A673 (cell line): Measurements from ENCODE around the gene SPRED2. TPM values are rescaled to one million over a fixed set of nuclear protein-coding genes. Genes with fewer than 3 reads are reported as not detected.

Experiments used
- BruUV-seq: library from RNA; stranded (reverse); fragments of 400-500 nt; replicated peaks from 2 replicates; lab custom pipeline; 2021; lab: Mats Ljungman, UMichigan
- CTCF ChIA-PET: fragments of 300-600 bp; sonication (Branson Sonifier 250); formaldehyde crosslinking; loops from one replicate; lab custom pipeline; 2022; ENCODE audit warnings: antibody characterized with exemption; lab: Charles Lee
- POLR2A ChIA-PET: fragments of 300-600 bp; sonication (Branson Sonifier 250); formaldehyde crosslinking; loops from one replicate; lab custom pipeline; 2022; ENCODE audit warnings: antibody characterized with exemption; ENCODE audit not compliant: low non-redundant PET; lab: Charles Lee
- DNase-seq: peaks from one replicate; pipeline ENCODE4 v3.0.0-alpha.2; 2015; ENCODE audit warnings: low spot score
- H3K27ac ChIP-seq: fragments of 200-600 bp; sonication (generic); 2 replicates; pipeline ENCODE4 v1.5.1; 2016; ENCODE audit warnings: mixed run types, low read depth, mild to moderate bottlenecking, mixed read lengths, antibody characterized with exemption, low read length; ENCODE audit not compliant: poor library complexity, severe bottlenecking
- H3K27me3 ChIP-seq: fragments of 200-600 bp; sonication (generic); replicated peaks from 2 replicates; pipeline ENCODE4 v1.6.1; 2017; ENCODE audit warnings: mixed run types, low read depth, mild to moderate bottlenecking, mixed read lengths, antibody characterized with exemption, low read length; ENCODE audit not compliant: insufficient read depth, poor library complexity
- H3K36me3 ChIP-seq: fragments of 200-600 bp; sonication (generic); 2 replicates; pipeline ENCODE4 v1.6.1; 2016; ENCODE audit warnings: mixed run types, mild to moderate bottlenecking, mixed read lengths, antibody characterized with exemption, low read length; ENCODE audit not compliant: insufficient read depth, poor library complexity, severe bottlenecking
- H3K4me1 ChIP-seq: fragments of 200-600 bp; sonication (generic); 2 replicates; pipeline ENCODE4 v1.6.1; 2017; ENCODE audit warnings: mixed run types, mild to moderate bottlenecking, mixed read lengths, antibody characterized with exemption, low read length; ENCODE audit not compliant: insufficient read depth, poor library complexity, severe bottlenecking
- H3K4me3 ChIP-seq: fragments of 200-600 bp; sonication (generic); 2 replicates; pipeline ENCODE4 v1.5.1; 2016; ENCODE audit warnings: low read depth, mixed run types, mild to moderate bottlenecking, mixed read lengths, low read length; ENCODE audit not compliant: poor library complexity, severe bottlenecking
- H3K9me3 ChIP-seq: fragments of 200-600 bp; sonication (generic); 2 replicates; pipeline ENCODE4 v1.6.1; 2016; ENCODE audit warnings: mixed run types, low read depth, mild to moderate bottlenecking, mixed read lengths, antibody characterized with exemption, low read length; ENCODE audit not compliant: poor library complexity, severe bottlenecking
- EZH2 ChIP-seq: fragments of 200-600 bp; sonication (generic); IDR thresholded peaks from 2 replicates; pipeline ENCODE4 v1.6.1; 2017; ENCODE audit warnings: borderline replicate concordance, low read depth, mild to moderate bottlenecking, mixed read lengths, antibody characterized with exemption, low read length; ENCODE audit not compliant: poor library complexity, severe bottlenecking
- intact Hi-C: fragments of 100-400 bp; cut with micrococcal nuclease; formaldehyde crosslinking; loops from one replicate; pipeline ENCODE4 v1.10.0; 2022; ENCODE audit not compliant: unreplicated experiment
- total RNA-seq: library from RNA; stranded (reverse); gene quantifications from 2 replicates; pipeline ENCODE4 v1.2.3, GENCODE V29; 2021
- TF ChIP-seq, protein P1 (sequence below): fragments of 300-800, 200-600 bp; sonication (generic); conservative IDR thresholded peaks from 2 replicates; pipeline ENCODE4 v1.5.1; 2017; ENCODE audit warnings: low read depth, mild to moderate bottlenecking, antibody characterized with exemption, low read length, moderate library complexity, mixed read lengths

The SPRED2 gene
- total RNA-seq, 1 experiment from 2014 or later: 79.4 TPM

DNA sequence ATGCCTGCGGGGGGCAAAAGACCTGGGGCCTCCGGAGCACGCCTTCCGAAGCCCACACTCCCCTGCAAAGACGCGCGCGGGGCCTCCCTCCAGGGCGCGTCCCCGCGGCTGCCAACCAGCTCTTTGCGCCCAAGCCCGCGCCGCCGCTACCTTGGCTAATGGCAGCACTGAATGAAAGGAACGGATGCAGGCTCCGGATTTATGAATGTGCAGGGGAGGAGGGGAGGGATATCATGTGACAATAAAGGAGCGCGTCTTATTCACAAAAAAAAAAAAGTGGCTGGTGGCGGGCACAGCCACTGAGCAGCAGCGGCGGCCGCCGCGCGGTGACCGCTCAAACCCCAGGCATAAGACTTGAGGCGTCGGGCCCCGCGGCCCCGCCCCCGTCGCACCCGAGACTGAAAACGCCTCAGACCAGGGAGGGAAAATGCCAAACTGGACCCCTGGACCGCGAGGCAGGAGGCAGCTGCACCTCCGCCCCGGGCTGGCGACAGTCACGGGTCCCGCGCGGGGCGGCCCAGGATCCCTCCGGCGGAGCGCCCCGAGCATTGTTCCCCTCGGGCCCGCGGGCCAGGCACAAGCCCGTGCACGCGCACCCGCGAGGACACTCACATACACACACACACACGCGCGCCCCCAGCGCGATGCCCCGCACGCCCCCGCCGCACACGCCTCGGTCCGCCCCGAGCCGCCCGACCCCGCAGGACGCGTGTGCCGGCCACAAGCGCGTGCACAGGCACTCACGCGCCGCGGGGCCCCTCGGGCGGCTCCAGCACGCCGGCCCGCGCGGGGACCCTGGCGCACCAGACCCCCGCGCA lies 1.6 kb downstream of the SPRED2 start:
- POLR2A ChIA-PET: interaction anchor here (0.7 to 1.3 kb wide), 2 partner anchors 9 to 76 kb away, joined by 3 read pairs; no protein-coding TSS in a partner anchor
- Histone ChIP-seq H3K4me3 (peak overlapping the region; percentile 97), H3K4me1 (peaks cover 13% of the 10 kb centered on the region), H3K27ac (peak overlapping the region; percentile 96), H3K27me3 (no peaks in the 10 kb centered on the region), H3K9me3 (no peaks in the 10 kb centered on the region), H3K36me3 (no peaks in the 10 kb centered on the region)
- no TSS peak for BruUV-seq
- CTCF ChIA-PET: no interaction called here
- intact Hi-C loops: loop anchor here (2.0 to 5.0 kb wide), 3 partner anchors 64 to 166 kb away; no protein-coding TSS in a partner anchor
- TF ChIP-seq, protein P1, sequence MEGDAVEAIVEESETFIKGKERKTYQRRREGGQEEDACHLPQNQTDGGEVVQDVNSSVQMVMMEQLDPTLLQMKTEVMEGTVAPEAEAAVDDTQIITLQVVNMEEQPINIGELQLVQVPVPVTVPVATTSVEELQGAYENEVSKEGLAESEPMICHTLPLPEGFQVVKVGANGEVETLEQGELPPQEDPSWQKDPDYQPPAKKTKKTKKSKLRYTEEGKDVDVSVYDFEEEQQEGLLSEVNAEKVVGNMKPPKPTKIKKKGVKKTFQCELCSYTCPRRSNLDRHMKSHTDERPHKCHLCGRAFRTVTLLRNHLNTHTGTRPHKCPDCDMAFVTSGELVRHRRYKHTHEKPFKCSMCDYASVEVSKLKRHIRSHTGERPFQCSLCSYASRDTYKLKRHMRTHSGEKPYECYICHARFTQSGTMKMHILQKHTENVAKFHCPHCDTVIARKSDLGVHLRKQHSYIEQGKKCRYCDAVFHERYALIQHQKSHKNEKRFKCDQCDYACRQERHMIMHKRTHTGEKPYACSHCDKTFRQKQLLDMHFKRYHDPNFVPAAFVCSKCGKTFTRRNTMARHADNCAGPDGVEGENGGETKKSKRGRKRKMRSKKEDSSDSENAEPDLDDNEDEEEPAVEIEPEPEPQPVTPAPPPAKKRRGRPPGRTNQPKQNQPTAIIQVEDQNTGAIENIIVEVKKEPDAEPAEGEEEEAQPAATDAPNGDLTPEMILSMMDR: 0 out of 2 replicates have a peak, but pooled peaks have one; percentile 7
- TF ChIP-seq EZH2: no peak
- DNase-seq: peak; percentile 97

- Histone ChIP-seq H3K27me3 (no peaks in the 10 kb centered on the region), H3K4me1 (peaks cover 13% of the 10 kb centered on the region), H3K36me3 (no peaks in the 10 kb centered on the region), H3K4me3 (peak overlapping the region; percentile 97), H3K27ac (peak overlapping the region; percentile 96), H3K9me3 (no peaks in the 10 kb centered on the region)
- ChIA-PET POLR2A (interaction anchor here (0.7 to 1.3 kb wide), 2 partner anchors 10 to 77 kb away, joined by 3 read pairs; no protein-coding TSS in a partner anchor), CTCF (no interaction called here)
- BruUV-seq: TSS peak; percentile 25
- DNase-seq: no peak
- intact Hi-C loops: loop anchor here (2.0 to 5.0 kb wide), 3 partner anchors 63 to 165 kb away; no protein-coding TSS in a partner anchor
- TF ChIP-seq EZH2: no peak
- TF ChIP-seq, protein P1: no peak
Observed at GRCh38 chr2:65429786-65430602, 2.4 kb downstream of the SPRED2 start.

GRCh38 chr2:65427532-65427931 lies 4.9 kb downstream of the SPRED2 start:
- intact Hi-C loops: no loop called here
- POLR2A ChIA-PET: no interaction called here

More at GRCh38 chr2:65427532-65427931, 4.9 kb downstream of the SPRED2 start:
- BruUV-seq: no TSS peak
- Histone ChIP-seq H3K27ac (no peak overlapping the region), H3K27me3 (no peaks in the 10 kb centered on the region), H3K36me3 (no peaks in the 10 kb centered on the region), H3K4me1 (peaks cover 18% of the 10 kb centered on the region), H3K9me3 (no peaks in the 10 kb centered on the region), H3K4me3 (no peak overlapping the region)
- CTCF ChIA-PET: no interaction called here
- TF ChIP-seq, protein P1: no peak
- no peak for TF ChIP-seq EZH2
- no peak for DNase-seq
